B cell (primary cell): ENCODE measurements around the gene KCNF1.

Experiments
- CTCF ChIP-seq: fragments of 200-600 bp; IDR thresholded peaks from one replicate; pipeline ENCODE4 v1.8.0; 2022; ENCODE audit warnings: antibody characterized with exemption, mild to moderate bottlenecking
- EZH2 ChIP-seq: IDR thresholded peaks from 2 replicates; pipeline ENCODE4 v1.6.1; 2012; ENCODE audit warnings: borderline replicate concordance, low read depth, mild to moderate bottlenecking, moderate library complexity, low read length; ENCODE audit not compliant: insufficient read depth, poor library complexity, severe bottlenecking

GRCh38 chr2:10918661-10919409 lies 7.1 kb downstream of the KCNF1 start:
- TF ChIP-seq EZH2 (no peak), CTCF (no peak)
